ENCODE results near the gene CDC7. TPM values are rescaled to one million over a fixed set of nuclear protein-coding genes. Genes with fewer than 3 reads are reported as not detected.

Gene CDC7
- total RNA-seq, 1 experiment from 2014 or later: 41.6 TPM

DNA sequence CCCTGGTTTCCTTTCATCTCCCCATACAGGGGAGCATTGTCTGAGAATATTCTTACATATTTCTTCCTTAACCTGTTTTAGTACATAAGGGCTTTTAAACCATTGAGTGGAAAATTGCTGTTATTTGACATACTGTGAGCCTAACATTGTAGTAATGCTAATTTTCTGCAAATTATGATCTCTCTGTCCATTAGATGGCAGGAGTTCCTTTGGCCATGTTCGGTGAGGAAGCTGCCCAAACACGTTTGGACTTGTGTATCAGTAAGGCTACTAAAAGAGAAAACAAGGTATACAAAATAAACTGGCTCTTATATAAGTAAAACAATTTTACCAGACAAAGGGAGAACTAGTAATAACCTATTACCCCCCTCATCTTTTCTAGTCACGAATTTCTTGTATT lies 29.2 kb downstream of the CDC7 start:
- Mint-ChIP-seq H3K27me3 (ENCODE audit: low read depth) (no peaks in the 10 kb centered on the region), H3K27ac (peak overlapping the region in 1 of 3 experiments; percentile 82; a peak in 1 of 7 replicates), H3K9me3 (no peaks in the 10 kb centered on the region), H3K4me3 (no peak overlapping the region), H3K4me1 (peaks cover 11 to 18% of the 10 kb centered on the region in 2 experiments), H3K36me3 (ENCODE audit: insufficient read depth in 1 of 3, low read depth in 3 of 3) (no peaks in the 10 kb centered on the region)
- Histone ChIP-seq H2BK15ac (ENCODE audit: low read depth, low read length) (no peak overlapping the region), H3K14ac (ENCODE audit: insufficient read depth, low read length) (no peak overlapping the region), H2BK120ac (ENCODE audit: low read depth, low read length, poor library complexity, severe bottlenecking) (no peak overlapping the region), H3K4me2 (ENCODE audit: insufficient read depth, insufficient read length, low read length) (no peak overlapping the region), H3K79me2 (ENCODE audit: insufficient read depth, low read length) (no peaks in the 10 kb centered on the region), H3K9me3 (ENCODE audit: control insufficient read depth, low read depth, low read length) (no peaks in the 10 kb centered on the region), H2BK12ac (ENCODE audit: insufficient read length, low read depth, low read length) (no peak overlapping the region), H3K4me1 (ENCODE audit: insufficient read depth, low read length) (no peaks in the 10 kb centered on the region), H2BK5ac (ENCODE audit: insufficient read length, low read length) (no peak overlapping the region), H3K79me1 (ENCODE audit: insufficient read depth, low read depth, low read length, poor library complexity, severe bottlenecking) (no peaks in the 10 kb centered on the region), H3T11ph (ENCODE audit: low read length) (no peak overlapping the region), H4K20me1 (ENCODE audit: control insufficient read depth, insufficient read depth, insufficient read length) (no peaks in the 10 kb centered on the region), H2AK5ac (ENCODE audit: insufficient read length, low read length) (no peak overlapping the region), H3K4ac (ENCODE audit: low read depth, low read length) (no peak overlapping the region), H3K27ac (ENCODE audit: insufficient read length, low read depth, low read length) (no peak overlapping the region), H3K23ac (ENCODE audit: insufficient read length, low read depth, low read length) (no peak overlapping the region), H3K27me3 (ENCODE audit: insufficient read depth, low read length) (no peaks in the 10 kb centered on the region), H4K8ac (replicated peaks; ENCODE audit: insufficient read length, low read depth, low read length) (no peak overlapping the region), H4K91ac (ENCODE audit: insufficient read length, low read depth, low read length) (no peak overlapping the region), H2BK20ac (ENCODE audit: low read depth, low read length, poor library complexity, severe bottlenecking) (no peak overlapping the region), H2AFZ (ENCODE audit: low read length) (no peak overlapping the region), H3K9ac (ENCODE audit: extremely low read depth, insufficient read length, low read length) (no peak overlapping the region), H4K5ac (ENCODE audit: insufficient read length, low read depth, low read length) (no peak overlapping the region), H3K23me2 (ENCODE audit: insufficient read length, low read depth, low read length, poor library complexity, severe bottlenecking) (no peaks in the 10 kb centered on the region), H3K18ac (ENCODE audit: insufficient read length, low read depth, low read length) (no peak overlapping the region), H3K56ac (ENCODE audit: insufficient read length, low read depth, low read length) (no peak overlapping the region)
- no peak for DNase-seq
- TF ChIP-seq CTCF (conservative IDR thresholded peaks at IDR 0.05): peak; percentile 47; the same call in 2 of the 3 replicates
- WGBS (ENCODE audit: extremely low coverage, insufficient read length, low lambda C conversion rate): no CpG with 5 or more reads among the region's 3 CpGs
